GM21447 (cell line): ENCODE results near the gene VWCE.
"Not testable (repeated sequence)": the region's sequence is repeated elsewhere in the genome, so short reads cannot be mapped to it uniquely, and the experiment has no call there.

Experiments used
- ATAC-seq: cut with Tn5 transposase; IDR thresholded peaks from one replicate; pipeline ENCODE4 v1.9.1; 2021; ENCODE audit not compliant: unreplicated experiment

The VWCE gene

GRCh38 chr11:61256710-61257482 is 38.2 kb downstream of the VWCE start:
- ATAC-seq, result no peak

GRCh38 chr11:61254403-61255025 is 40.6 kb downstream of the VWCE start:
- ATAC-seq, result peak; percentile 73

- not testable (repeated sequence) for ATAC-seq
These were observed 42.8 kb downstream of the VWCE start for GRCh38 chr11:61252332-61252731.

GRCh38 chr11:61250796-61251765 is 44.0 kb downstream of the VWCE start:
- not testable (repeated sequence) for ATAC-seq

GRCh38 chr11:61249201-61249600 is 45.9 kb downstream of the VWCE start:
- ATAC-seq, result not testable (repeated sequence)

GRCh38 chr11:61248071-61248470 is 47.0 kb downstream of the VWCE start:
- ATAC-seq, result not testable (repeated sequence)

- not testable (repeated sequence) for ATAC-seq
These were observed 49.7 kb downstream of the VWCE start for GRCh38 chr11:61245284-61245964.

- not testable (repeated sequence) for ATAC-seq
These were observed 53.6 kb downstream of the VWCE start for GRCh38 chr11:61241526-61241925.

GRCh38 chr11:61240875-61241274 is 54.2 kb downstream of the VWCE start, which contains the start of gene PGA5:
Gene PGA5 (plus strand): TSS chr11:61241175. CDS start chr11:61241227, 52 bp downstream.
- not testable (repeated sequence) for ATAC-seq

GRCh38 chr11:61240288-61240687 is 54.8 kb downstream of the VWCE start:
- not testable (repeated sequence) for ATAC-seq

GRCh38 chr11:61237130-61237529 is 58.0 kb downstream of the VWCE start:
- not testable (repeated sequence) for ATAC-seq

GRCh38 chr11:61232548-61233145 is 62.5 kb downstream of the VWCE start:
- ATAC-seq, result not testable (repeated sequence)

GRCh38 chr11:61231585-61231984 is 63.5 kb downstream of the VWCE start:
- ATAC-seq, result not testable (repeated sequence)

GRCh38 chr11:61231033-61231432 is 64.1 kb downstream of the VWCE start:
- ATAC-seq, result not testable (repeated sequence)

GRCh38 chr11:61229458-61229857 is 65.7 kb downstream of the VWCE start:
- not testable (repeated sequence) for ATAC-seq

- ATAC-seq, result not testable (repeated sequence)
These were observed 68.5 kb downstream of the VWCE start for GRCh38 chr11:61226457-61227137.

- not testable (repeated sequence) for ATAC-seq
These were observed 72.4 kb downstream of the VWCE start for GRCh38 chr11:61222692-61223091.

- ATAC-seq, result not testable (repeated sequence)
These were observed 73.1 kb downstream of the VWCE start, which contains the start of gene PGA4 for GRCh38 chr11:61222047-61222446. Gene PGA4 (plus strand): TSS chr11:61222347. CDS start chr11:61222401, 54 bp downstream.

- ATAC-seq, result not testable (repeated sequence)
These were observed 76.1 kb downstream of the VWCE start for GRCh38 chr11:61219016-61219415.
